ENCODE results near the gene HESX1.

Gene HESX1

DNA sequence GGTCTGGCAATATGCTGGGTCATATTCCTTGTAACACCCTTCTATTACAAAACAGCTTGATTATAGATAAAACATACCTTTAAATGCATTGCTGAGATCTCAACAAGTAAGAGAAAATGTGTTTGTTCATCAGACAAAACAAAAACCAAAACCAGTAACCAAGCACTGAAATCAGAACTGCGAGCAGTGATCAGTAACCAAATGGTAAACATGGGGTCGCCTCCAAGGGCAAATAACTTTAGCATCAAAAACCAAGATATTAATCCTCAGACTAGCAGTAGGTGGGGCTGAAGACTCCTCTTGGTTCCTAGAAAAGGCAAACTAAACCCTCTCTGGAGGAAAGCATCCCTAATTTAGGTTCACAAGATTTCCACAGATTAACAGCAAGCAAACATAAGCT is 6.6 kb upstream of the HESX1 start:
- Histone ChIP-seq H3K9me2 (replicated peaks; ENCODE audit: control insufficient read depth, low read length) (no peaks in the 10 kb centered on the region), H3K4me1 (ENCODE audit: control insufficient read depth, low read length) (no peaks in the 10 kb centered on the region), H3K27me3 (ENCODE audit: control insufficient read depth, low read length) (no peaks in the 10 kb centered on the region), H4K20me1 (ENCODE audit: control insufficient read depth, insufficient read depth, low read depth, low read length) (no peaks in the 10 kb centered on the region), H3K4me2 (ENCODE audit: low read length) (no peak overlapping the region), H3K79me2 (ENCODE audit: control insufficient read depth, low read length) (no peaks in the 10 kb centered on the region), H3K4me3 (ENCODE audit: low read length) (no peak overlapping the region), H3K36me3 (ENCODE audit: control insufficient read depth, low read length) (no peaks in the 10 kb centered on the region), H3F3A (ENCODE audit: control insufficient read depth, insufficient read depth) (no peaks in the 10 kb centered on the region), H3K9me3 (ENCODE audit: control insufficient read depth, insufficient read depth, low read length) (no peaks in the 10 kb centered on the region), H3K27ac (ENCODE audit: low read depth, low read length) (no peak overlapping the region)
- TF ChIP-seq, protein P1, sequence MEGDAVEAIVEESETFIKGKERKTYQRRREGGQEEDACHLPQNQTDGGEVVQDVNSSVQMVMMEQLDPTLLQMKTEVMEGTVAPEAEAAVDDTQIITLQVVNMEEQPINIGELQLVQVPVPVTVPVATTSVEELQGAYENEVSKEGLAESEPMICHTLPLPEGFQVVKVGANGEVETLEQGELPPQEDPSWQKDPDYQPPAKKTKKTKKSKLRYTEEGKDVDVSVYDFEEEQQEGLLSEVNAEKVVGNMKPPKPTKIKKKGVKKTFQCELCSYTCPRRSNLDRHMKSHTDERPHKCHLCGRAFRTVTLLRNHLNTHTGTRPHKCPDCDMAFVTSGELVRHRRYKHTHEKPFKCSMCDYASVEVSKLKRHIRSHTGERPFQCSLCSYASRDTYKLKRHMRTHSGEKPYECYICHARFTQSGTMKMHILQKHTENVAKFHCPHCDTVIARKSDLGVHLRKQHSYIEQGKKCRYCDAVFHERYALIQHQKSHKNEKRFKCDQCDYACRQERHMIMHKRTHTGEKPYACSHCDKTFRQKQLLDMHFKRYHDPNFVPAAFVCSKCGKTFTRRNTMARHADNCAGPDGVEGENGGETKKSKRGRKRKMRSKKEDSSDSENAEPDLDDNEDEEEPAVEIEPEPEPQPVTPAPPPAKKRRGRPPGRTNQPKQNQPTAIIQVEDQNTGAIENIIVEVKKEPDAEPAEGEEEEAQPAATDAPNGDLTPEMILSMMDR (IDR thresholded peaks at IDR 0.05; ENCODE audit: low read depth, low read length, poor library complexity, severe bottlenecking): no peak
- TF ChIP-seq EZH2phosphoT487 (IDR thresholded peaks at IDR 0.05; ENCODE audit: borderline replicate concordance, low read length): no peak

DNA sequence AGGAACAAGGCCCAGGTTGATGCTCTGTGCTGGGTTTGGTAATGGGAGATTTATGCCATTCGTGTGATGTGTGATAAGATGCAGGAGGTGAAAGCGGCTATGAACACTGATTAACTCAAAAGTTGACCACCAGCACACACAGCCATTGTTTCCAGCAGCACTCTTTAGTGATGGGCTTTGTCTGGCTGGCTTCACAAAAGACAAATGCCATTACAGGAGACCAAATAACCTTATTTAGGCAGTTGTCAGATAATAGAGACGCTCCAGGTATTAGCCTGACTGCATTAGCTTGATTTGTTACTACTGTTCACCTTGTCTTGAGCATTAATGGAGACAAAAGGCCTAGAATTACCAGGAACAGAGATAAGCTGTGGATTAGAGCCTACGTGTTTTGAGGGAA is 5.1 kb downstream of the HESX1 start:
- Histone ChIP-seq H3K27ac (ENCODE audit: low read depth, low read length) (no peak overlapping the region), H3K27me3 (ENCODE audit: control insufficient read depth, low read length) (no peaks in the 10 kb centered on the region), H4K20me1 (ENCODE audit: control insufficient read depth, insufficient read depth, low read depth, low read length) (no peaks in the 10 kb centered on the region), H3F3A (ENCODE audit: control insufficient read depth, insufficient read depth) (no peaks in the 10 kb centered on the region), H3K36me3 (ENCODE audit: control insufficient read depth, low read length) (no peaks in the 10 kb centered on the region), H3K4me1 (ENCODE audit: control insufficient read depth, low read length) (no peaks in the 10 kb centered on the region), H3K9me2 (replicated peaks; ENCODE audit: control insufficient read depth, low read length) (no peaks in the 10 kb centered on the region), H3K4me2 (ENCODE audit: low read length) (no peak overlapping the region), H3K79me2 (ENCODE audit: control insufficient read depth, low read length) (no peaks in the 10 kb centered on the region), H3K4me3 (ENCODE audit: low read length) (no peak overlapping the region), H3K9me3 (ENCODE audit: control insufficient read depth, insufficient read depth, low read length) (no peaks in the 10 kb centered on the region)
- no peak for TF ChIP-seq EZH2phosphoT487 (IDR thresholded peaks at IDR 0.05; ENCODE audit: borderline replicate concordance, low read length)
- TF ChIP-seq, protein P1 (IDR thresholded peaks at IDR 0.05; ENCODE audit: low read depth, low read length, poor library complexity, severe bottlenecking): no peak

DNA sequence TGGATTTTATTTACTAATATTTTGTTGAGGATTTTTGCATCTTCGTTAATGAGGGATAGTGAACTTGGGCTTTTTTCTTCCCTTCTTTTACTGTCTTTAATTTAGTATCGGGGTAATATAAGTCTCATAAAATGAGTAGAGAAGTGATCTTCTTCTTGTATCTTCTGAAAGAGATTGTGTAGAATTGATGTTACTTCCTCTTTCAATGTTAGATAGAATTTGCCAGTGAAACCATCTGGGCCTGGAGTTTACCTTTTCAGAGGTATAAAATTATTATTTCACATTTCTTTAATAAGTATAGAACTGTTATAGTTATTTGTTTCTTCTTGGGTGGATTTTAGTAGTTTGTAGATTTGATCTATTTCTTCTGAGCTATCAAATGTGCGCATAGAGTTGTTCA is 7.8 kb downstream of the HESX1 start:
- no peak overlapping the region for H3K4me3 ChIP-seq (ENCODE audit: low read length)
- no peaks in the 10 kb centered on the region for H4K20me1 ChIP-seq (ENCODE audit: control insufficient read depth, insufficient read depth, low read depth, low read length)
- H3K27ac ChIP-seq (ENCODE audit: low read depth, low read length): no peak overlapping the region
- H3K36me3 ChIP-seq (ENCODE audit: control insufficient read depth, low read length): no peaks in the 10 kb centered on the region
- no peaks in the 10 kb centered on the region for H3K9me3 ChIP-seq (ENCODE audit: control insufficient read depth, insufficient read depth, low read length)
- no peaks in the 10 kb centered on the region for H3F3A ChIP-seq (ENCODE audit: control insufficient read depth, insufficient read depth)
- H3K4me1 ChIP-seq (ENCODE audit: control insufficient read depth, low read length): no peaks in the 10 kb centered on the region
- TF ChIP-seq, protein P1 (IDR thresholded peaks at IDR 0.05; ENCODE audit: low read depth, low read length, poor library complexity, severe bottlenecking): no peak
- TF ChIP-seq EZH2phosphoT487 (IDR thresholded peaks at IDR 0.05; ENCODE audit: borderline replicate concordance, low read length): no peak
- H3K9me2 ChIP-seq (replicated peaks; ENCODE audit: control insufficient read depth, low read length): no peaks in the 10 kb centered on the region
- no peaks in the 10 kb centered on the region for H3K79me2 ChIP-seq (ENCODE audit: control insufficient read depth, low read length)
- H3K4me2 ChIP-seq (ENCODE audit: low read length): no peak overlapping the region
- no peaks in the 10 kb centered on the region for H3K27me3 ChIP-seq (ENCODE audit: control insufficient read depth, low read length)

DNA sequence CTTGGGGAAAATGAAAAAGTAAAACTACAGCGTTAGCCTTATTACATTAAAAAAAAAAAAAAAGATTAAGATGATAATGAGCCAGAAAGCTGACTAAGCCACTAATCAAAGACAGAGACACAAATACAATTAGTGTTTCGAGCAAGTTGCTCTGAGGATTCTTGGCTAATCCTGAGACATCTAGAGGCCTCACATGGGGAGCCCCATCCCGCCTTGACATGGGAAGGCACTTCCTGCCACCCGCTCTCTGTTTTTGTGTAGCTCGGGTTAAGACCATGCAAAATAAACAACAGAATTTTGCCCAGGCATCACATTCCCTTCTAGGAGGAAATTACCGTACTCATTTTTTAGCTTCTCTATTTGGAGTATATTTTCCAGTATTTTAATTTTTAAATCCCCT is 15.3 kb downstream of the HESX1 start:
- H4K20me1 ChIP-seq (ENCODE audit: control insufficient read depth, insufficient read depth, low read depth, low read length): no peaks in the 10 kb centered on the region
- no peak for TF ChIP-seq EZH2phosphoT487 (IDR thresholded peaks at IDR 0.05; ENCODE audit: borderline replicate concordance, low read length)
- TF ChIP-seq, protein P1 (IDR thresholded peaks at IDR 0.05; ENCODE audit: low read depth, low read length, poor library complexity, severe bottlenecking): no peak
- no peak overlapping the region for H3K27ac ChIP-seq (ENCODE audit: low read depth, low read length)
- no peaks in the 10 kb centered on the region for H3K4me1 ChIP-seq (ENCODE audit: control insufficient read depth, low read length)
- H3K9me3 ChIP-seq (ENCODE audit: control insufficient read depth, insufficient read depth, low read length): no peaks in the 10 kb centered on the region
- H3K36me3 ChIP-seq (ENCODE audit: control insufficient read depth, low read length): no peaks in the 10 kb centered on the region
- no peak overlapping the region for H3K4me2 ChIP-seq (ENCODE audit: low read length)
- no peaks in the 10 kb centered on the region for H3K79me2 ChIP-seq (ENCODE audit: control insufficient read depth, low read length)
- H3F3A ChIP-seq (ENCODE audit: control insufficient read depth, insufficient read depth): no peaks in the 10 kb centered on the region
- H3K9me2 ChIP-seq (replicated peaks; ENCODE audit: control insufficient read depth, low read length): no peaks in the 10 kb centered on the region
- peaks cover 4% of the 10 kb centered on the region for H3K27me3 ChIP-seq (ENCODE audit: control insufficient read depth, low read length)
- H3K4me3 ChIP-seq (ENCODE audit: low read length): no peak overlapping the region
